HG02840 (cell line): Measurements from ENCODE around the gene ENOPH1.
"Not testable (repeated sequence)": the region's sequence is repeated elsewhere in the genome, so short reads cannot be mapped to it uniquely, and the experiment has no call there.

Source experiments
- ATAC-seq: cut with Tn5 transposase; IDR thresholded peaks from one replicate; pipeline ENCODE4 v1.9.1; 2021; ENCODE audit warnings: mild to moderate bottlenecking, moderate library complexity, moderate number of reproducible peaks; ENCODE audit not compliant: unreplicated experiment, low FRiP score

The ENOPH1 gene

GRCh38 chr4:82430193-82430963 is at the start of gene ENOPH1, which contains the start of gene HNRNPDL:
ENOPH1 (plus strand) TSS chr4:82430590; CDS start chr4:82430830, 240 bp downstream.
HNRNPDL (minus strand) TSS chr4:82430462; CDS start chr4:82429690, 772 bp downstream.
- ATAC-seq, result peak; percentile 70

GRCh38 chr4:82380831-82381230 is 49.6 kb upstream of the ENOPH1 start:
- no peak for ATAC-seq

GRCh38 chr4:82381235-82381634 is 49.2 kb upstream of the ENOPH1 start:
- ATAC-seq, result no peak

- no peak for ATAC-seq
Observed at GRCh38 chr4:82381661-82382296, 48.6 kb upstream of the ENOPH1 start.

- no peak for ATAC-seq
Observed at GRCh38 chr4:82382751-82383150, 47.6 kb upstream of the ENOPH1 start.

- not testable (repeated sequence) for ATAC-seq
Observed at GRCh38 chr4:82386312-82386711, 44.1 kb upstream of the ENOPH1 start.

- no peak for ATAC-seq
Observed at GRCh38 chr4:82388405-82388804, 42.0 kb upstream of the ENOPH1 start.

GRCh38 chr4:82390061-82390460 is 40.3 kb upstream of the ENOPH1 start:
- not testable (repeated sequence) for ATAC-seq

GRCh38 chr4:82394896-82395295 is 35.5 kb upstream of the ENOPH1 start:
- no peak for ATAC-seq

GRCh38 chr4:82397527-82397926 is 32.9 kb upstream of the ENOPH1 start:
- ATAC-seq, result no peak

- no peak for ATAC-seq
Observed at GRCh38 chr4:82398263-82398662, 32.1 kb upstream of the ENOPH1 start.

- ATAC-seq, result no peak
Observed at GRCh38 chr4:82401600-82401999, 28.8 kb upstream of the ENOPH1 start.

GRCh38 chr4:82402196-82402775 is 28.1 kb upstream of the ENOPH1 start:
- no peak for ATAC-seq

- no peak for ATAC-seq
Observed at GRCh38 chr4:82403725-82404124, 26.7 kb upstream of the ENOPH1 start.

GRCh38 chr4:82415061-82415460 is 15.3 kb upstream of the ENOPH1 start:
- ATAC-seq, result not testable (repeated sequence)

- ATAC-seq, result no peak
Observed at GRCh38 chr4:82415922-82416365, 14.4 kb upstream of the ENOPH1 start.

GRCh38 chr4:82419451-82419850 is 10.9 kb upstream of the ENOPH1 start:
- ATAC-seq, result no peak

GRCh38 chr4:82421796-82422560 is 8.4 kb upstream of the ENOPH1 start:
- no peak for ATAC-seq

- no peak for ATAC-seq
Observed at GRCh38 chr4:82422616-82423015, 7.8 kb upstream of the ENOPH1 start.

GRCh38 chr4:82423245-82424054 is 6.9 kb upstream of the ENOPH1 start:
- ATAC-seq, result no peak
